ENCODE measurements around the gene CERKL. TPM values are rescaled to one million over a fixed set of nuclear protein-coding genes. Genes with fewer than 3 reads are reported as not detected.

CERKL gene
- total RNA-seq, 2 donors from 2014 or later = not detected

GRCh38 chr2:181679544-181679979 lies 22.7 kb upstream of the CERKL start:
- H3K27me3 ChIP-seq = peaks cover 31 to 53% of the 10 kb centered on the region in 2 donors
- H3K9me3 ChIP-seq = no peaks in the 10 kb centered on the region
- peaks cover 0 to 29% of the 10 kb centered on the region in 2 donors for H3K4me1 ChIP-seq
- no peaks in the 10 kb centered on the region for H3K36me3 ChIP-seq
- DNase-seq (ENCODE audit: low spot score) = no peak
- H3K27ac ChIP-seq = no peak overlapping the region
- TF ChIP-seq CTCF (IDR thresholded peaks at IDR 0.05) = no peak
- H3K4me3 ChIP-seq = no peak overlapping the region

- no peak for TF ChIP-seq CTCF (IDR thresholded peaks at IDR 0.05)
- no peaks in the 10 kb centered on the region for H3K9me3 ChIP-seq
- DNase-seq (ENCODE audit: low spot score) = no peak
- H3K27me3 ChIP-seq = peaks cover 27 to 48% of the 10 kb centered on the region in 2 donors
- peaks cover 0 to 25% of the 10 kb centered on the region in 2 donors for H3K4me1 ChIP-seq
- H3K36me3 ChIP-seq = no peaks in the 10 kb centered on the region
- no peak overlapping the region for H3K27ac ChIP-seq
- no peak overlapping the region for H3K4me3 ChIP-seq
These were observed 22.1 kb upstream of the CERKL start for GRCh38 chr2:181678861-181679543.

GRCh38 chr2:181677912-181678586 lies 21.1 kb upstream of the CERKL start:
- Histone ChIP-seq H3K36me3 (no peaks in the 10 kb centered on the region), H3K9me3 (no peaks in the 10 kb centered on the region), H3K4me1 (peaks cover 0 to 15% of the 10 kb centered on the region in 2 donors), H3K4me3 (no peak overlapping the region), H3K27ac (no peak overlapping the region), H3K27me3 (peaks cover 26 to 38% of the 10 kb centered on the region in 2 donors)
- DNase-seq (ENCODE audit: low spot score) = no peak
- no peak for TF ChIP-seq CTCF (IDR thresholded peaks at IDR 0.05)

- no peak overlapping the region for H3K4me3 ChIP-seq
- no peak for TF ChIP-seq CTCF (IDR thresholded peaks at IDR 0.05)
- H3K4me1 ChIP-seq = peaks cover 0 to 1% of the 10 kb centered on the region in 2 donors
- no peak overlapping the region for H3K27ac ChIP-seq
- no peak for DNase-seq (ENCODE audit: low spot score)
- no peaks in the 10 kb centered on the region for H3K9me3 ChIP-seq
- H3K27me3 ChIP-seq = peaks cover 6 to 11% of the 10 kb centered on the region in 2 donors
- H3K36me3 ChIP-seq = no peaks in the 10 kb centered on the region
These were observed 18.3 kb upstream of the CERKL start for GRCh38 chr2:181675254-181675653.

- no peak for DNase-seq (ENCODE audit: low spot score)
- Histone ChIP-seq H3K27me3 (peaks cover 3 to 8% of the 10 kb centered on the region in 2 donors), H3K4me1 (no peaks in the 10 kb centered on the region), H3K36me3 (no peaks in the 10 kb centered on the region), H3K27ac (no peak overlapping the region), H3K9me3 (no peaks in the 10 kb centered on the region), H3K4me3 (no peak overlapping the region)
- TF ChIP-seq CTCF (IDR thresholded peaks at IDR 0.05) = no peak
These were observed 17.6 kb upstream of the CERKL start for GRCh38 chr2:181674461-181674860.

All from right atrium auricular region (tissue), 2 donors.